ENCODE measurements around the gene DOCK4. TPM values are rescaled to one million over a fixed set of nuclear protein-coding genes. Genes with fewer than 3 reads are reported as not detected.

Gene DOCK4
- total RNA-seq, 4 donors from 2014 or later: 9.9 to 30.9 (median 13.7) TPM

DNA sequence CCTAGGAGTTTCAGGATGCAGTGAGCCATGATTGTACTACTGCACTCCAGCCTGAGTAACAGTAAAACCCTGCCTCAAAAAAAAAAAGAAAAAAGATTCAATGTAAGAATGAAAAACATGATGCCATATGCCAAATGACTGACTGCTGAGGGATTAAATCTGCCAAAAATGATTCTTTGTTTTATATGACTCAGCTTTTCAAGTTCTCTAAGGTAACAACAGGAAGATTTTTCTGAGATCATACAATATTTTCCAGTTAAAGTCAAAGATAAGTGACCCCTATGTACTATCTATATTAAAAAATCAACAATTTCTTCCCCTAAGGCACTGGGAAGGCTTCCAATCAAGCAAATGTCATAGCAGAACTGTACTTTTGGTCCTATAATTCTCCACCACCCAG is 372.7 kb downstream of the DOCK4 start:
- Histone ChIP-seq H3K4me1 (peaks cover 3 to 57% (median 6%) of the 10 kb centered on the region in 3 donors), H3K27ac (peak overlapping the region in 3 of 4 donors; percentile 32 to 67 (median 64)), H3K36me3 (no peaks in the 10 kb centered on the region), H3K4me3 (no peak overlapping the region), H3K27me3 (no peaks in the 10 kb centered on the region), H3K9me3 (peaks cover 0 to 4% (median 0%) of the 10 kb centered on the region in 3 donors)
- TF ChIP-seq CTCF (IDR thresholded peaks at IDR 0.05) (no peak), POLR2A (IDR thresholded peaks at IDR 0.05) (no peak)
- intact Hi-C loops (cut with DNase I): no loop called here
- DNase-seq: no peak

DNA sequence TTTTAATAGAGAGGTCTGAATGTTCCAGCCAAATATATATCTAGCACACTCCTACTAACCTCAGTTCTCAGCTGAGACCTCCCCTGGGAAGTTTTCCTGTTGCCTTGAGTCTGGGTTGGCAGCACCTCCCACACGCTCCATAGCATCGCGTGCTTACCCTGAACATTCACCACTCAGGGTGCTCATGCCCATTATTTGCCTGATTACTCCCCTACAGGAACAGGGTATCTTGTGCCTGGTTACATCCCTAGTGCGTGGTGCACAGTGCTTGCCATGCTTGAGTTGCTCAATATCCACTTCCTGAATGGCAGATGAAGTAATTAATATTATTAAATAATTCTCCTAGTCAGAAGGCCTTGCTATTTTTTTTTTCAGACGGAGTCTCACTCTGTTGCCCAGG is 374.0 kb downstream of the DOCK4 start:
- peak overlapping the region in 1 of 4 donors; percentile 67 for H3K27ac ChIP-seq
- WGBS, 2 donors: 85 to 91% methylated on average over 5 of the region's 5 CpGs
- no peaks in the 10 kb centered on the region for H3K27me3 ChIP-seq

DNA sequence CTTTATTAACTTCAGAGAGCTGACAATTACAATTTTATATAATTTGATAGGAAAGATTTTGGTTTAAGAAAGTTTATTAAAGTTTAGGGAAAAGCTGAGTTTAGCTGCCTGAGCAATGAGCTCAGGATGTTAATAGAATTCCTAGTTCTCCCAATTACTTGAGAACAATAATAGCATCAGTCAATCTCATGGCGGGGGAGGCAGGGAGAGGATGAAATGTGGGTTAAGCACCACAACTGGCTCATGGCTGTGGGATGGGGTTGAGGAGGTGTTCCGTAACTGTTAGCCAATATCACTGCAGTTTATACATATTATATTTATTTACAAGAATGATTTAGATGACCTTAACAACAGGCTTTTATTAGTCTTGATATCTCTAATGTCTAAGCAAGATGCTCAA is 377.0 kb downstream of the DOCK4 start:
- no peak overlapping the region for H3K4me3 ChIP-seq
- intact Hi-C loops (cut with DNase I): no loop called here
- peaks cover 0 to 45% (median 3%) of the 10 kb centered on the region in 3 donors for H3K4me1 ChIP-seq
- WGBS, 2 donors: 89 to 100% methylated on average over 2 of the region's 2 CpGs
- no peaks in the 10 kb centered on the region for H3K27me3 ChIP-seq
- no peak for DNase-seq
- no peaks in the 10 kb centered on the region for H3K36me3 ChIP-seq
- H3K9me3 ChIP-seq: no peaks in the 10 kb centered on the region
- TF ChIP-seq CTCF (IDR thresholded peaks at IDR 0.05) (no peak), POLR2A (IDR thresholded peaks at IDR 0.05) (no peak)
- no peak overlapping the region for H3K27ac ChIP-seq

More for the DNA sequence above, 374.0 kb downstream of the DOCK4 start:
- no peak overlapping the region for H3K4me3 ChIP-seq
- H3K9me3 ChIP-seq: peaks cover 0 to 4% (median 0%) of the 10 kb centered on the region in 3 donors
- DNase-seq: no peak
- peaks cover 3 to 70% (median 9%) of the 10 kb centered on the region in 3 donors for H3K4me1 ChIP-seq
- intact Hi-C loops (cut with DNase I): no loop called here
- no peak for TF ChIP-seq POLR2A (IDR thresholded peaks at IDR 0.05)
- TF ChIP-seq CTCF (IDR thresholded peaks at IDR 0.05): no peak
- H3K36me3 ChIP-seq: no peaks in the 10 kb centered on the region

DNA sequence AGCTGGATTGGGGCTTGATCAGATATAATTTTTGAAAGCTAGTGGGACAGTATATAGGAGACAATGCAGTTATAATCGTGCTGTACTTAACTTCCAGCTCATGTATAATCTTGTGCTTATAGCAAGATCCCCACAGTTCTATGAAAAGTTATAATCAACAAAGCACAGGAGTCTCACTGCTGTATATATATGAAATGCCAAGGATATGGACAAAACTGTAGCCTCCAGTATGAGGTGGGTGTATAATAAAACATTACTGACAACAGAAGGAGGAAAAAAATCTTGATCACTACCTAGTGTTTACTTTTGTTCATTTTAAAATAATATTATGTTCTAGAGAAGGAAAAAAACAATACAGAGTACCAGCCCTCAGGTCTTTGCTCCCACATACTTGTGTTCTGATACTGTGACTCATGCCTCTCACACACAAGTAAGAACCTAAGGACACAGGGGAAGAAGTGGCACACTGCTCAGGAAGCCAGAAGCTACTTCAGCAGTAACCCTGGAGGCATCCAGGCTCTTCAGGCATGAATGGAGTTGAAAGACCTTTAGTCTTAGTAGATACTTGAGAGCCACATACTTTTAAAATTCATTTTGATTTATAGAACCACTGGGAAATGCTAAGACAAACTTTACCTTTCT is 378.2 kb downstream of the DOCK4 start:
- Histone ChIP-seq H3K27ac (peak overlapping the region in 2 of 4 donors; percentile 51 to 57), H3K4me1 (peaks cover 0 to 33% (median 3%) of the 10 kb centered on the region in 3 donors), H3K4me3 (no peak overlapping the region), H3K9me3 (no peaks in the 10 kb centered on the region), H3K36me3 (no peaks in the 10 kb centered on the region), H3K27me3 (no peaks in the 10 kb centered on the region)
- intact Hi-C loops (cut with DNase I): no loop called here
- TF ChIP-seq POLR2A (IDR thresholded peaks at IDR 0.05): no peak
- TF ChIP-seq CTCF (IDR thresholded peaks at IDR 0.05): no peak
- no peak for DNase-seq
- WGBS, 2 donors: 45 to 50% methylated on average over 1 of the region's 1 CpG

GRCh38 chr7:111825046-111825445 is 381.2 kb downstream of the DOCK4 start:
- intact Hi-C loops (cut with DNase I): no loop called here
- no peak for DNase-seq
- H3K27ac ChIP-seq: no peak overlapping the region
- peaks cover 0 to 17% (median 3%) of the 10 kb centered on the region in 3 donors for H3K4me1 ChIP-seq
- H3K9me3 ChIP-seq: no peaks in the 10 kb centered on the region
- peaks cover 0 to 13% (median 0%) of the 10 kb centered on the region in 3 donors for H3K36me3 ChIP-seq
- 76 to 85% methylated on average over 2 of the region's 2 CpGs for WGBS, 2 donors
- H3K27me3 ChIP-seq: no peaks in the 10 kb centered on the region
- no peak overlapping the region for H3K4me3 ChIP-seq
- TF ChIP-seq POLR2A (IDR thresholded peaks at IDR 0.05) (no peak), CTCF (IDR thresholded peaks at IDR 0.05) (no peak)

Data from esophagus squamous epithelium (tissue), 5 donors.